Stimulated activated CD4-positive, alpha-beta T cell treated with anti-CD3 and anti-CD28 coated beads, TNF-alpha, amount 100 ng/mL, for 24 hours (primary cell): Measurements from ENCODE around the gene TBC1D1.
"Not testable (repeated sequence)": the region's sequence is repeated elsewhere in the genome, so short reads cannot be mapped to it uniquely, and the experiment has no call there.

Source experiments
- DNase-seq, 3 experiments: peaks; one replicate each; pipeline ENCODE4 v3.0.0-alpha.2; 2020; ENCODE audit warnings: low read depth in 3 of 3

The TBC1D1 gene

GRCh38 chr4:37923089-37923488 lies 32.2 kb downstream of the TBC1D1 start:
- not testable (repeated sequence) for DNase-seq

DNA sequence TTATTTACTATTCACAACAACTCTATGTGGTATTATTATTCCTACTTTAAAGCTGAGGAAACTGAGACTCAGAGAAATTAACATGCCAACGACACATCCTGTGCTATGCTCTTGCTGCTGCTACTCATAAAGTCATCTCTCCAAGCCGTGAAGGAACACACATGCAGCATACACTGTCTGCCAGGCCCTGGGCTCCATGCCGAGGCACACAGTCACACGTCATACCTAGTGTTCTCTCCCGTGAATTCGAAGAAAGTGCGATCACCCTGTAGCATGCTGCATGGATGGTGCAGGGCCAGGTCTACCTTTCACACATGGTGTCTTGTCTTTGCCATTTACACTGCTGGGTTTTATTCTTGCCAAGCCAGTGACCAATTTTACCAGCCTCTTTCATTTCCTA lies 34.1 kb downstream of the TBC1D1 start:
- DNase-seq = no peak

- DNase-seq = no peak
Observed at GRCh38 chr4:37927434-37927833, 36.5 kb downstream of the TBC1D1 start.

DNA sequence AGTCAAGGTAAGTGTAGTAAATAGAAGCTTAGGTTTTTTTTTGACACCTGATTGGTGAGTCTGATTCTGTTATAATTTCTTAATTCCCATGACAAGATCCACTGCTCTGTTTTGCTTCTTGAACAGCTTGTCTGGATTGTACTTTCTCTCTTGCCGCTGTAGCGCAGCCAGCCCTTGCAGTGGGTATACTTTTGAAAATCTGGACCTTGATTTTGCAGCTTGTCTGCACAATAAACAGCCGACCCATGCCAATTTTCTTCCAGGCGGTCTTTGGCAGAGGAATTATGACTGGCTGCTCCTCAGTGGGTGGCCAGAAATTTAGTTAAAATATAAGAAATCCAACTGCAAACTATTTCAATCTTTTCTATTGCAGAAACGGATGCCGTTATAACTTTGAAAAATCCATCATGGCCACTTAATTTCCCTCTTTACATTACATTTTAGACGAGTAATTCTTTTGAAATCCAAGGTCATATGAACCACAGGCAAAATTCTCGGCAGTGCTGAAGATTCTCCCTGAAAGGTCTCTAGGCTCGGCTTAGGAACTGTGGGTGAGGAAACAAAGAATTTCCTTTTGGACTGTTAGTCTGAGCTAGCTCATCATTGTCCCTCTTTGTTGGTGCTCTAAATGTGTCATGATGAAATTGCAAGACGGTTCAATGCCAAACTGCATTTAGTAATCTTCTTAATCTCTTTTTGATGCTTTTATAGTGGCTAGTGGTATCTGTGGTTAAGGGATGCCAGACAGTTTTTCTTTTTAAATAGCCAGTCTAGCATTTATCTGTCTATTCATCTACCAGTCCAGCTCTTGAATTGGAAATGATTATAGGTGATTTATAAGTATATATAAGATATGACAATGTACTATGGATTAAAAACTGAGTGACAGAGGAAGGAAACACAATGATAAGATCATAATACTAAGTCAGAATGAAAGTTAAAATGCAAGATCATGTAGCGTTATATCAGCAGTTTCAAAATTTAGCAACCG lies 37.8 kb downstream of the TBC1D1 start:
- no peak for DNase-seq

- no peak for DNase-seq
Observed at GRCh38 chr4:37934096-37934495, 43.2 kb downstream of the TBC1D1 start.

DNA sequence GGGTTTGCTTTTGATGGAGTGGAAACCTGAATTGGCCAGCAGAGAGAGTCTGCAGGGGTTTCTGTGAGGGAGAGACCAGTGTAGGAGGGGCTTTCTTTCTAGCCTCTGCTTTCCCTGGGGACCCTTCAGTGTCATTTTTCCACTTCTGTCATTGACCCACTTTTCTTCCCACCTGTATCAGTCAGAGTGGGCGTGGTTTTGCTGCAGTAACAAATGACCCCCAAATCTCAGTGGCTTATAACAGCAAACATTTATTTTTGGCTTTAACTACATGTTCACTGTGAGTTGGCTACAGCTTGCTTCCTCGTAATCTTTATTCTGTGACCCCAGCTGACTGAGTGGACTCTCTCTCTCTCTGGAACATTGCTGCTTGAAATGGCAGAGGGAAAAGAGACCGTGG lies 43.7 kb downstream of the TBC1D1 start:
- no peak for DNase-seq

GRCh38 chr4:37935026-37935425 lies 44.1 kb downstream of the TBC1D1 start:
- no peak for DNase-seq

GRCh38 chr4:37936889-37937498 lies 46.1 kb downstream of the TBC1D1 start:
- no peak for DNase-seq

DNA sequence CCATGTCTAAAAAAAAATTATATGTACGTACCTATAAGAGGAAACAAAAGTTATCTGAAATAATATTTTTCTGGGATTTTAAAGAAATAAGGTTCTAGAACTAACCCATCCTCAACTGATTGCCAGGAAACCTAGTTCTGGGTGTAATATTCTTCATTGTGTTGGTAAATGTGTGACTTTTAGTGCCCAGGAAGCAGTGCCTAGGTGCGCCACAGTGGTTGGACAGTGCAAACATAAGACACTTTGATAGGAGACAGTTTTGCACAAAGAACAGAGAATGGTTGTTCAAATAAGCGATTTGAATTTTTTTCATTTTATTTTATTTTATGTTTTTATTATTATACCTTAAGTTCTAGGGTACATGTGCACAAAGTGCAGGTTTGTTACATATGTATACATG lies 47.3 kb downstream of the TBC1D1 start:
- DNase-seq = no peak

DNA sequence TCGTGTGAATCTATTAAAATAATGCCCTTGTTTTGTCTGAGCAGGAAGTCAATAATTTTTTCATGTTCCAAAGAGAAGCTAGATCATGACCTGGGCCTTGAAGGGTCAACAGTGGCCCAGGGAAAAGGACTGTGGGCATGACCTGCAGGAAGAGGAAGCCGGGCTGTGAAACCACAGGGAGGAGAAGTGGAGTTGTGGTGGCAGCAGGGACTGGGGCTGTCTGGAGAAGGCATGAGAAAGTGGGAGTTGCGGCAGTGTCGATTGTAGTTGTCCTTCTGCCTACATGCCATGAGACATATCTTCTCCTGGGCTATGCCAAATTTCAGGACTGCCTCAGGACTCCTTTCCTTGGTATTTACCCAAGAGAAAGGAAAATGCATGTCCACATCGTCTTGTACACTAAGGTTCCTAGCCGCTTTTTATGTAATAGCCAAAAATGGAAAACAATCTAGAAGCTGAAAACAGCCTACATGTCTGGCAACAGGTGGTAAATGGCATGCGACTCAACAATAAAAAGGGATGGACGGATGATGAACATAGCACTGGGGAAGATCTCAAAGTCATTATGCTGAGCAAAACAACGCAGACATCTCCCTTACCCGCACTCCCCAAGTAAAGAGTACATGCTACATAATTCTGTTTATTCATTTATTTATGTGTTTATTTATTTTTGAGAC lies 55.8 kb downstream of the TBC1D1 start:
- no peak for DNase-seq

- DNase-seq = no peak
Observed at GRCh38 chr4:37948542-37948941, 57.7 kb downstream of the TBC1D1 start.

DNA sequence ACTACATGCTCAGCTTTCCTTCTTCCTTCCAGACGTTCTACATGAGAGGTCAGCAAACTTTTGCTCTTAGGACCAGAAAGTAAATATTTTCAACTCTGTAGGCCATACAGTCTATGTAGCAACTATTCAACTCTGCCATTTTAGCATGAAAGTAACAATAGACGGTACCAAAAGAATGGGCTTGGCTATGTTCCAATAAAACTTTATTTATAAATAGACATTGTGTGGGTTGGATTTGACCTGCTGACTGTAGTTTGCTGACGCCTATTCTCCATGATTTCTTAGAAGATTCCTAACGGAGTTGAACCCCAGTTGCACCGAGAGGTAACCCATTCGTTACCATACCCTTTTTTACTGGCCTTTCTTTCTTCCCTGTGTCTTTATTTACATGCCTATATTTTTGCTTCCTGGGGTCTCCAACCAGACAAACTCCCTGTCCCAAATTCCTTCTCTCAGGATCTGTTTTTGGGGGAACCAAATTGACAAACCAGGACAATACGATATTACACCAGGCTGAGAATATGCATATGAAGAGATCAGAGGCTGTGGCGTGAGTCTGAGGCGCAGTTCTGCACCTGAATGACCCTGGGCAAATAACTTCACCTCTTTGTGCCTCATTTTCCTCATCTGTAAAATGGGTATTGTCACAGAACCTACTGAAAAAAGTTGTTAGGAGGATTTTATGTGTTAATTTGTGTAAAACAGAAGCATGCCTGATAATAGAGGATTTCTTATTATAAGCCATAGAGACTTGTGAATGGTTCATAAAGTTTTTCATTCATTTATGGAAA lies 58.9 kb downstream of the TBC1D1 start:
- no peak for DNase-seq

GRCh38 chr4:37951461-37952352 lies 60.8 kb downstream of the TBC1D1 start:
- DNase-seq = no peak

DNA sequence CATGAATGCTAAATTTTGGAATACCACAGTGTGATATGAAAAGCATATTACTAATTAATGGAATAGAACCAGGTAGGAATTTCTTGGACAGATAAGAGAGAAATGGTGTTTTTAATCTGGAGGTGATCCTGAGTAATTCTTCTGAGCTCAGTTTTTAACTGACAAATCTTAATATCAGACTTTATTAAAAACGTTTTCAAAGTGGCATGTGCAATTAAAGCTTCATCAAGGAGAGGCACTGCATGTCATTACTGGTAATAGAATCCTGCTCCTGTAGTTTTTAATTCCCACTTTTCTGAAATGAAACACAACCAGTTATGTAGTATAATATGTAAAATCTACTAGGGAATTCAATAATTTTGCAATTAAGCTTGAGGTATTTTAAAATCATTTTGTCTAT lies 62.3 kb downstream of the TBC1D1 start:
- DNase-seq = no peak

DNA sequence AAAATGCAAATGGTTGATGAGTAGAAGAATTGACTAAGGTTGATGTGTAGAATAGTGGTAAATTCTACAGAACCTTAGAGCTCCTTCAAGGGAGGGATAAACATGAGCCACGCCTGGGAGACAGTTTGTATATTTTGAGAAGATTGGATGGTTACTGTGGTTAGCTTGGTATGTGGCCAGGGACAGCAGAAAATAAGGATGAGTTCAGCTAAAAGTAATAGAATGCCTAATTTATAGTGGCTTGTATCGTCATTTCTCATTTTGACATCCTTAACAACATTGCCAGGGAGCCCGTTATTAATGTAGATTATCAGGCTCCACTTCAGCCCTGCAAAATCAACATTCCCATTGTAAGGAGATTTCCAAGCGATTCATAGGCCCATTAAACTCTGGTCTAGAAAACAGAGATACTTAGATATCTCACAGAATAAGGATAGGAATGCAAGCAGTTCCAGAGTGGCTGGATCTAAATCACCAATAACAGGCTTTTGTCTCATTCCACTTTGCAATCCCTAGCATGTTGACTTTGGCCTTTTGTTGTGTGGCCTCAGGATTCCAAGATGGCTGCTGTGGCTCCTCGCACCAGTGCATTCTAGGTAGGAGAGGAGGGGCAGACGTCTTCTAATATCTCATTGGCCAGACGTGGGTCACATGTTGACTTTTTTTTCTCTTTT lies 62.9 kb downstream of the TBC1D1 start:
- DNase-seq = no peak

DNA sequence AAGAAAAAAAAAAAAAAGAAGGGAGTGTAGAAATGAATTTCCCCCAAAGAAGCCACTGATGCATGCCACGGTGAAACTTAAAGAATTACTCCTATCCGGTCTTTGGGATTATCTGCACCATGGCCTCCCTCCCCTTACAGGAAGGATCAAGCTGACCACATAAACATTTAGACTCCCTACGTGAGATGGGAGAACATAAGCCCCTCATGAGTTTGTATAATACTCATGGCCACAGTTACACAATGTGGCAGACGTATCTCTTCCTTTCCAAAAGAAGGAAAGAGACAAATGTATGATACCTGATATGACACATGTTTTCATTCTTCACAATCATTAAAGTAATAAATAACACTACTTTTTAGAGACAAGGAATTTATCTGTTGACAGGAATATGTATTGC lies 66.1 kb downstream of the TBC1D1 start:
- no peak for DNase-seq

DNA sequence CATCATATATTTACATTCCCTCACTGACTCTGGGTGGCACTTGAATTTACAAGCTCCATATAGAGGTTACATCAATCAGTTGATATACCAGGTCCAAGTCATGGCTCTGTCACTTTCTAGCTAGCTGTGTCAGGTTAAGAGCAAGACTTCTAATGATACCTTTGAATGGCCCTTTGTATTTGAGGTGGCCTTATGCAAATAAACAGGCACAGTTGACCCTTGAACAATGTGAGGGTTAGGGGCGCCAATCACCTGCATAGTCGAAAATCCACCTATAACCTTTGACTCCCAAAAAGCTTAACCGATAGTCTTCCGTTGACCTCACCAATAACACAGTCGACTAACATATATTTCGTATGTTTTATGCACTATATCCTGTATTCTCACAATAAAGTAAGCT lies 68.0 kb downstream of the TBC1D1 start:
- DNase-seq = no peak

- no peak for DNase-seq
Observed at GRCh38 chr4:37960098-37960497, 69.2 kb downstream of the TBC1D1 start, which contains the start of gene PTTG2. Gene PTTG2 (plus strand): TSS chr4:37960398. CDS start chr4:37960435, 37 bp downstream.

DNA sequence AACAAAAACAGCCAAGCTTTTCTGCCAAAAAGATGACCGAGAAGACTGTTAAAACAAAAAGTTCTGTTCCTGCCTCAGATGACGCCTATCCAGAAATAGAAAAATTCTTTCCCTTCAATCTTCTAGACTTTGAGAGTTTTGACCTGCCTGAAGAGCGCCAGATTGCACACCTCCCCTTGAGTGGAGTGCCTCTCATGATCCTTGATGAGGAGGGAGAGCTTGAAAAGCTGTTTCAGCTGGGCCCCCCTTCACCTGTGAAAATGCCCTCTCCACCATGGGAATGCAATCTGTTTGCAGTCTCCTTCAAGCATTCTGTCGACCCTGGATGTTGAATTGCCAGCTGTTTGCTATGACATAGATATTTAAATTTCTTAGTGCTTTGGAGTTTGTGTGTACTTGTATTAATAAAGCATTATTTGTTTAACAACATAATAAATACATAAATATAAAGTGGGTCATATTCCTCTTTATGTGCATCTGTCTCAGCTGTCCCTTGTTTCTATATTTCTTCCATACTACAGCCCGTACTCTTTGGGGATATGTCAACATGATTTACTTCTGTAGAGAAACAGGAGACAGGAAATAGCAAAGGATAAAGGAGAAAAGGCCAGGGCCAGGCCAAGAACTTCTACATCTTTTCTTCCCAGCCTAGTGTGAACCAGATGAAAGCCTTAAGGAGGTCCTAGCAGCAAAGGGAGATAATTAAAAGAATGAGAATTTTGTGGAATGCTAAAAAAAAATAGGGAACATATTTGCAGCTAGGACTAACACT lies 70.0 kb downstream of the TBC1D1 start:
- DNase-seq = no peak
